Tibial artery (tissue), 4 donors: Measurements from ENCODE around the gene SUSD1.

Experiments used
- DNase-seq, 2 donors: peaks; one replicate each; pipeline ENCODE4 v3.0.0-alpha.2; 2019
- H3K27ac ChIP-seq, 2 donors: fragments of 200-600 bp; sonication (generic) in 1 of 2; 1 replicate in 1 of 2; 2 replicates in 1 of 2; pipeline ENCODE4 v1.5.1; 2018 to 2019; ENCODE audit warnings: mild to moderate bottlenecking in 1 of 2
- H3K27me3 ChIP-seq, 2 donors: fragments of 200-600 bp; sonication (generic) in 1 of 2; one replicate each; pipeline versions ENCODE4 v1.5.1 to v1.6.0; 2016 to 2019
- H3K36me3 ChIP-seq, 3 donors: fragments of 200-600 bp; sonication (generic) in 2 of 3; one replicate each; pipeline ENCODE4 v1.5.1; 2016 to 2019; ENCODE audit warnings: mild to moderate bottlenecking in 2 of 3
- H3K4me1 ChIP-seq, 4 donors: fragments of 200-600 bp; sonication (generic) in 2 of 4; 1 replicate in 3 of 4; 2 replicates in 1 of 4; pipeline ENCODE4 v1.5.1; 2016 to 2019
- H3K4me3 ChIP-seq, 2 donors: fragments of 200-600 bp; sonication (generic) in 1 of 2; 1 replicate in 1 of 2; 2 replicates in 1 of 2; pipeline ENCODE4 v1.5.1; 2018 to 2019; ENCODE audit warnings: mild to moderate bottlenecking in 2 of 2
- H3K9me3 ChIP-seq, 3 donors: fragments of 200-600 bp; sonication (generic) in 1 of 3; one replicate each; pipeline ENCODE4 v1.5.1; 2016 to 2019
- CTCF ChIP-seq, 2 experiments: fragments of 200-600 bp in 1 of 2; fragments of 450-650 bp in 1 of 2; IDR thresholded peaks; one replicate each; pipeline ENCODE4 v1.5.1; 2017 to 2019; ENCODE audit warnings: antibody characterized with exemption in 2 of 2, mild to moderate bottlenecking in 1 of 2, moderate library complexity in 1 of 2
- intact Hi-C: fragments of 100-400 bp; cut with DNase I; formaldehyde crosslinking; loops from one replicate; pipeline ENCODE4 v1.15.0; 2023; ENCODE audit warnings: low total_unique reads

SUSD1 gene

GRCh38 chr9:112084334-112084733 lies 90.8 kb downstream of the SUSD1 start:
- H3K27ac ChIP-seq, result no peak overlapping the region
- TF ChIP-seq CTCF (IDR thresholded peaks at IDR 0.05), result no peak
- no peaks in the 10 kb centered on the region for H3K4me1 ChIP-seq
- H3K4me3 ChIP-seq, result no peak overlapping the region
- intact Hi-C loops, result no loop called here
- peaks cover 0 to 4% (median 0%) of the 10 kb centered on the region in 3 donors for H3K36me3 ChIP-seq
- no peaks in the 10 kb centered on the region for H3K27me3 ChIP-seq
- H3K9me3 ChIP-seq, result no peaks in the 10 kb centered on the region
- DNase-seq, result no peak

DNA sequence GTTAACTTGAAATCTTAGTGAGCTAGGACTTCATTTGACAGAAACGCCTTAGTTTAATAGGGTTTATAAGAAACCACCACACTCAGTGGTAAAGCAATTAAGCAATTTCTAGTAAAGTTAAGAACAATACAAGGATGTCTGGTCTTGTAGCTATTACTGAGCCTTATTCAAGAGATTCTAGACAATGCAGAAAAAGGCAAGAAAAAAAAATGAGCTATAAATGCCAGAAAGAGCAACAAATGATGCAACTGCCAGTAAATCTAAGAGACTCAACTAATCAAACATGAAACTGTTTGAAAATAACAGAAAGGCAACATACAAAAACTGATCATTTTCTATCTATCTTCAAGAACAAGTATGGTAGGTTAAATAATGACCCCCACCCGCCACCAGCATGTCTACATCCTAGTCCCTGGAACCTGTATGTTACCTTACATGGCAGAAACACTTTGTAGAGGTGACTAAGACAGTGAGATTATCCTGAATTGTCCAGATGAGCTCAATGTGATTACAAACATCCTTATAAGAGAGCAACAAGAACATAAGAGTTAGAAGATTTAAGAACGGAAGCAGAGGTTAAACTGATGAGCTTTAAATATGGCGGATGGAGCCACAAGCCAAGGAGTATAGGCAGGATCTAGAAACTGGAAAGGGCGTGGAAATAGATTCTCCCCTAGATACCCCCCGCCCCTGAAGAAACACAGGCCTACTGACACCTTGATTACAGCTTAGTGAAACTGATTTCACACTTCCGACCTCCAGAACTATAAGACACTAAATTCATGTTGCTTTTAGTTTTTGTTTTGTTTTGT lies 93.0 kb downstream of the SUSD1 start:
- peaks cover 0 to 4% (median 0%) of the 10 kb centered on the region in 3 donors for H3K36me3 ChIP-seq
- no peak for TF ChIP-seq CTCF (IDR thresholded peaks at IDR 0.05)
- H3K27ac ChIP-seq, result no peak overlapping the region
- no peaks in the 10 kb centered on the region for H3K27me3 ChIP-seq
- intact Hi-C loops, result no loop called here
- no peaks in the 10 kb centered on the region for H3K9me3 ChIP-seq
- H3K4me1 ChIP-seq, result no peaks in the 10 kb centered on the region
- no peak for DNase-seq
- H3K4me3 ChIP-seq, result no peak overlapping the region

GRCh38 chr9:112080831-112081542 lies 94.1 kb downstream of the SUSD1 start:
- H3K27ac ChIP-seq, result no peak overlapping the region

GRCh38 chr9:112078432-112078831 lies 96.7 kb downstream of the SUSD1 start:
- no peak overlapping the region for H3K27ac ChIP-seq
- H3K4me1 ChIP-seq, result peaks cover 0 to 12% (median 0%) of the 10 kb centered on the region in 4 donors
- no peak for DNase-seq

More at GRCh38 chr9:112080831-112081542, 94.1 kb downstream of the SUSD1 start:
- intact Hi-C loops, result no loop called here
- H3K36me3 ChIP-seq, result peaks cover 0 to 4% (median 0%) of the 10 kb centered on the region in 3 donors
- H3K4me1 ChIP-seq, result no peaks in the 10 kb centered on the region
- TF ChIP-seq CTCF (IDR thresholded peaks at IDR 0.05), result no peak
- H3K27me3 ChIP-seq, result no peaks in the 10 kb centered on the region
- H3K4me3 ChIP-seq, result no peak overlapping the region
- no peak for DNase-seq
- no peaks in the 10 kb centered on the region for H3K9me3 ChIP-seq

DNA sequence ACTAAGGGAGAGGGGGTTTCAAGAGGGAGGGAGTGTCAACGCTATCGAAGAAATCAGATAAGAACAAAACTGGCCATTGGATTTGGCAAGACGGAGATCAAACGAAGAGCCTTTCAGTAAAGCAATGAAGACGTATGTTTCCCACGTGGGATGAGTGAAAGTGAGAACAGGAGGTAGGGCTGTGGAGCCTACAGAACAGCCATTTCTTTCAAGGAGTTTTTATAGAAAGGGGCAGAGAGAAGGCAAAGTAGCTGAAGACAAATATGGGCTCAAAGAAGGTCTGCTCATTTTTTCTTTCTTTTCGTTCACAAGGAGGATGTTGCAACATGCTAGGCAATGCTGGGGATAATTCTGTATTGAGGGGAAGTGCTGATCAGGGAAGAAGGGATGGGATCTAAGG lies 98.3 kb downstream of the SUSD1 start:
- TF ChIP-seq CTCF (IDR thresholded peaks at IDR 0.05), result no peak
- no peaks in the 10 kb centered on the region for H3K27me3 ChIP-seq
- H3K36me3 ChIP-seq, result peaks cover 0 to 4% (median 0%) of the 10 kb centered on the region in 3 donors
- H3K4me3 ChIP-seq, result no peak overlapping the region
- no peak overlapping the region for H3K27ac ChIP-seq
- intact Hi-C loops, result no loop called here
- H3K4me1 ChIP-seq, result peaks cover 0 to 13% (median 0%) of the 10 kb centered on the region in 4 donors
- DNase-seq, result no peak
- no peaks in the 10 kb centered on the region for H3K9me3 ChIP-seq

More at GRCh38 chr9:112078432-112078831, 96.7 kb downstream of the SUSD1 start:
- H3K27me3 ChIP-seq, result no peaks in the 10 kb centered on the region
- no peaks in the 10 kb centered on the region for H3K9me3 ChIP-seq
- H3K4me3 ChIP-seq, result no peak overlapping the region
- intact Hi-C loops, result no loop called here
- H3K36me3 ChIP-seq, result peaks cover 0 to 4% (median 0%) of the 10 kb centered on the region in 3 donors
- no peak for TF ChIP-seq CTCF (IDR thresholded peaks at IDR 0.05)
